Measurements from ENCODE around the gene KCNJ10. TPM values are rescaled to one million over a fixed set of nuclear protein-coding genes. Genes with fewer than 3 reads are reported as not detected.

Gene KCNJ10
- total and polyA plus RNA-seq, 2 of the 13 experiments (the other 11 are each of a cell fraction or from before 2014, with no cell fraction given), result 4.4 to 10.3 TPM

DNA sequence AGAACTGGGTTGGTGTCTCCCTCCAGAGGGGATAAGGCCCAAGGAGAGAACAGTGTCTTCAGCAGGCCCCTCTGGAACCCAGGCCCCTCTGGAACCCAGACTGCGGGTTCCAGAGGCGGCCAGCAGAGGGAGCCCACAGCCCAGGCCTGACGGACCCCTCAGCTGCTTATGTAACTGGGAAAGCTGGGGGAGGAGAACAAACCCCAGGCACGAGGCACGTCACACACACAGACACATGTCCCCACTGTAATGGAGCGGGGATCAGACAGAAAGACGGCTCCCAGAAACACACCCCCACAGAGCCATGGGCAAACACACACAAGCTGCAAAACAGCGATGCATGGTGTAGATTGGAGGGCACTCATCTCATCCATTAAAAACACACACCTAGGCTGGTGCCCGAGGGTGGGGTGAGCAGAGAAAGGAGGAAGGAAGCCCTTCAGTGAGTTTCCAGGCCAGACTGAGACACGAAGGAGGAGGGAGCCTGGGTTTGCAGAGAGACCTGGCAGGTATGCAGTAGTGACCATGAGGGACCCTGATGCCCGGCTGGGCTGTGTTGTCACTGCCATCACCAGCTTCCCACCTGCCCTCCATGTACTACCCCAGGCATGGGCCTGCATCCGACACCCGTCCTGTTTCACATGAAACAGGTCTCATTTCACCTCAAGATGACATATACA is 31.2 kb upstream of the KCNJ10 start (continued):
- TF ChIP-seq CEBPB (IDR thresholded peaks at IDR 0.05; ENCODE audit: borderline replicate concordance, low read depth, low read length), result no peak
- no peak for TF ChIP-seq ZNF367 (CRISPR knock-in tag; IDR thresholded peaks at IDR 0.05; ENCODE audit: borderline replicate concordance)
- TF ChIP-seq ZNF782 (CRISPR knock-in tag; IDR thresholded peaks at IDR 0.05; ENCODE audit: borderline replicate concordance), result no peak
- no peak for TF ChIP-seq PHF8 (CRISPR knock-in tag; IDR thresholded peaks at IDR 0.05)
- TF ChIP-seq, protein P1, sequence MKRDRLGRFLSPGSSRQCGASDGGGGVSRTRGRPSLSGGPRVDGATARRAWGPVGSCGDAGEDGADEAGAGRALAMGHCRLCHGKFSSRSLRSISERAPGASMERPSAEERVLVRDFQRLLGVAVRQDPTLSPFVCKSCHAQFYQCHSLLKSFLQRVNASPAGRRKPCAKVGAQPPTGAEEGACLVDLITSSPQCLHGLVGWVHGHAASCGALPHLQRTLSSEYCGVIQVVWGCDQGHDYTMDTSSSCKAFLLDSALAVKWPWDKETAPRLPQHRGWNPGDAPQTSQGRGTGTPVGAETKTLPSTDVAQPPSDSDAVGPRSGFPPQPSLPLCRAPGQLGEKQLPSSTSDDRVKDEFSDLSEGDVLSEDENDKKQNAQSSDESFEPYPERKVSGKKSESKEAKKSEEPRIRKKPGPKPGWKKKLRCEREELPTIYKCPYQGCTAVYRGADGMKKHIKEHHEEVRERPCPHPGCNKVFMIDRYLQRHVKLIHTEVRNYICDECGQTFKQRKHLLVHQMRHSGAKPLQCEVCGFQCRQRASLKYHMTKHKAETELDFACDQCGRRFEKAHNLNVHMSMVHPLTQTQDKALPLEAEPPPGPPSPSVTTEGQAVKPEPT (CRISPR knock-in tag; IDR thresholded peaks at IDR 0.05; ENCODE audit: low read depth), result no peak
- TF ChIP-seq, protein P2, sequence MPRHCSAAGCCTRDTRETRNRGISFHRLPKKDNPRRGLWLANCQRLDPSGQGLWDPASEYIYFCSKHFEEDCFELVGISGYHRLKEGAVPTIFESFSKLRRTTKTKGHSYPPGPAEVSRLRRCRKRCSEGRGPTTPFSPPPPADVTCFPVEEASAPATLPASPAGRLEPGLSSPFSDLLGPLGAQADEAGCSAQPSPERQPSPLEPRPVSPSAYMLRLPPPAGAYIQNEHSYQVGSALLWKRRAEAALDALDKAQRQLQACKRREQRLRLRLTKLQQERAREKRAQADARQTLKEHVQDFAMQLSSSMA (CRISPR knock-in tag; IDR thresholded peaks at IDR 0.05), result no peak
- TF ChIP-seq ZBTB7B (CRISPR knock-in tag; IDR thresholded peaks at IDR 0.05), result 0 out of 2 replicates have a peak, but pooled peaks have one; percentile 30
- TF ChIP-seq ZNF496 (CRISPR knock-in tag; IDR thresholded peaks at IDR 0.05; ENCODE audit: insufficient replicate concordance), result no peak
- no peak; the same call in 1 of the 2 replicates for TF ChIP-seq TGIF2 (CRISPR knock-in tag; IDR thresholded peaks at IDR 0.05)
- no peak for TF ChIP-seq ZC3H13 (CRISPR knock-in tag; IDR thresholded peaks at IDR 0.05)
- no peak for TF ChIP-seq ZNF629 (CRISPR knock-in tag; conservative IDR thresholded peaks at IDR 0.05)
- TF ChIP-seq ZFP41 (CRISPR knock-in tag; IDR thresholded peaks at IDR 0.05; ENCODE audit: borderline replicate concordance), result no peak
- TF ChIP-seq ZNF644 (CRISPR knock-in tag; IDR thresholded peaks at IDR 0.05; ENCODE audit: low read depth), result no peak
- TF ChIP-seq ZNF652 (CRISPR knock-in tag; IDR thresholded peaks at IDR 0.05; ENCODE audit: borderline replicate concordance, low read depth), result no peak
- no peak for TF ChIP-seq ISX (CRISPR knock-in tag; conservative IDR thresholded peaks at IDR 0.05)
- no peak for TF ChIP-seq ZNF816 (CRISPR knock-in tag; IDR thresholded peaks at IDR 0.05; ENCODE audit: borderline replicate concordance)
- no peak for TF ChIP-seq ZNF136 (CRISPR knock-in tag; IDR thresholded peaks at IDR 0.05; ENCODE audit: low read depth)
- peak; percentile 55 for TF ChIP-seq POLR2G (IDR thresholded peaks at IDR 0.05; ENCODE audit: low read depth, low read length)
- no peak for TF ChIP-seq U2AF2 (IDR thresholded peaks at IDR 0.05; ENCODE audit: low read depth, low read length)
- TF ChIP-seq, protein P3, sequence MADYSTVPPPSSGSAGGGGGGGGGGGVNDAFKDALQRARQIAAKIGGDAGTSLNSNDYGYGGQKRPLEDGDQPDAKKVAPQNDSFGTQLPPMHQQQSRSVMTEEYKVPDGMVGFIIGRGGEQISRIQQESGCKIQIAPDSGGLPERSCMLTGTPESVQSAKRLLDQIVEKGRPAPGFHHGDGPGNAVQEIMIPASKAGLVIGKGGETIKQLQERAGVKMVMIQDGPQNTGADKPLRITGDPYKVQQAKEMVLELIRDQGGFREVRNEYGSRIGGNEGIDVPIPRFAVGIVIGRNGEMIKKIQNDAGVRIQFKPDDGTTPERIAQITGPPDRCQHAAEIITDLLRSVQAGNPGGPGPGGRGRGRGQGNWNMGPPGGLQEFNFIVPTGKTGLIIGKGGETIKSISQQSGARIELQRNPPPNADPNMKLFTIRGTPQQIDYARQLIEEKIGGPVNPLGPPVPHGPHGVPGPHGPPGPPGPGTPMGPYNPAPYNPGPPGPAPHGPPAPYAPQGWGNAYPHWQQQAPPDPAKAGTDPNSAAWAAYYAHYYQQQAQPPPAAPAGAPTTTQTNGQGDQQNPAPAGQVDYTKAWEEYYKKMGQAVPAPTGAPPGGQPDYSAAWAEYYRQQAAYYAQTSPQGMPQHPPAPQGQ (CRISPR knock-in tag; IDR thresholded peaks at IDR 0.05; ENCODE audit: borderline replicate concordance), result no peak
- TF ChIP-seq, protein P4, sequence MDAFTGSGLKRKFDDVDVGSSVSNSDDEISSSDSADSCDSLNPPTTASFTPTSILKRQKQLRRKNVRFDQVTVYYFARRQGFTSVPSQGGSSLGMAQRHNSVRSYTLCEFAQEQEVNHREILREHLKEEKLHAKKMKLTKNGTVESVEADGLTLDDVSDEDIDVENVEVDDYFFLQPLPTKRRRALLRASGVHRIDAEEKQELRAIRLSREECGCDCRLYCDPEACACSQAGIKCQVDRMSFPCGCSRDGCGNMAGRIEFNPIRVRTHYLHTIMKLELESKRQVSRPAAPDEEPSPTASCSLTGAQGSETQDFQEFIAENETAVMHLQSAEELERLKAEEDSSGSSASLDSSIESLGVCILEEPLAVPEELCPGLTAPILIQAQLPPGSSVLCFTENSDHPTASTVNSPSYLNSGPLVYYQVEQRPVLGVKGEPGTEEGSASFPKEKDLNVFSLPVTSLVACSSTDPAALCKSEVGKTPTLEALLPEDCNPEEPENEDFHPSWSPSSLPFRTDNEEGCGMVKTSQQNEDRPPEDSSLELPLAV (CRISPR knock-in tag; conservative IDR thresholded peaks at IDR 0.05; ENCODE audit: low read depth), result no peak
- TF ChIP-seq, protein P5, sequence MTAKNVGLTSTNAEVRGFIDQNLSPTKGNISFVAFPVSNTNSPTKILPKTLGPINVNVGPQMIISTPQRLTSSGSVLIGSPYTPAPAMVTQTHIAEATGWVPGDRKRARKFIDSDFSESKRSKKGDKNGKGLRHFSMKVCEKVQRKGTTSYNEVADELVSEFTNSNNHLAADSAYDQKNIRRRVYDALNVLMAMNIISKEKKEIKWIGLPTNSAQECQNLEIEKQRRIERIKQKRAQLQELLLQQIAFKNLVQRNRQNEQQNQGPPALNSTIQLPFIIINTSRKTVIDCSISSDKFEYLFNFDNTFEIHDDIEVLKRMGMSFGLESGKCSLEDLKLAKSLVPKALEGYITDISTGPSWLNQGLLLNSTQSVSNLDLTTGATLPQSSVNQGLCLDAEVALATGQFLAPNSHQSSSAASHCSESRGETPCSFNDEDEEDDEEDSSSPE (CRISPR knock-in tag; IDR thresholded peaks at IDR 0.05), result no peak

Data from HepG2 (cell line).